Measurements from ENCODE around the gene GUCA1A. TPM values are rescaled to one million over a fixed set of nuclear protein-coding genes. Genes with fewer than 3 reads are reported as not detected.

Gene GUCA1A
- total and polyA plus RNA-seq, 8 donors, result 0.13 to 0.24 (median 0.16) TPM; not detected in 4

GRCh38 chr6:42227173-42227850, 54.1 kb downstream of the GUCA1A start:
- TF ChIP-seq CTCF (IDR thresholded peaks at IDR 0.05), result no peak
- intact Hi-C loops (cut with DNase I), result no loop called here
- Histone ChIP-seq H3K9me3 (no peaks in the 10 kb centered on the region), H3K27ac (peak overlapping the region in 1 of 2 donors; percentile 33), H3K27me3 (no peaks in the 10 kb centered on the region), H3K36me3 (peaks cover 0 to 29% of the 10 kb centered on the region in 2 donors), H3K4me3 (no peak overlapping the region), H3K4me1 (no peaks in the 10 kb centered on the region)
- DNase-seq (peak in 1 of 4 donors; percentile 35), ATAC-seq (peak; percentile 67)

- no peak overlapping the region for H3K27ac ChIP-seq
Observed at GRCh38 chr6:42228305-42228704, 55.1 kb downstream of the GUCA1A start.

More at GRCh38 chr6:42228305-42228704, 55.1 kb downstream of the GUCA1A start:
- no peaks in the 10 kb centered on the region for H3K9me3 ChIP-seq
- intact Hi-C loops (cut with DNase I), result no loop called here
- ATAC-seq, result no peak
- no peak overlapping the region for H3K4me3 ChIP-seq
- no peak for TF ChIP-seq CTCF (IDR thresholded peaks at IDR 0.05)
- no peaks in the 10 kb centered on the region for H3K27me3 ChIP-seq
- peaks cover 0 to 33% of the 10 kb centered on the region in 2 donors for H3K36me3 ChIP-seq
- no peaks in the 10 kb centered on the region for H3K4me1 ChIP-seq
- no peak for DNase-seq

Other genes with a start within 250 kb of the GUCA1A start
- 100 to 1,000 TPM; 148 to 153 TPM for gene CCND3, start 231.6 kb upstream of the GUCA1A start, total RNA-seq
- gene CCND3, start 231.6 kb upstream of the GUCA1A start, polyA plus RNA-seq (ENCODE audit: insufficient read length in 6 of 6), result 10 to 100 TPM; 37.5 to 50.3 (median 44.8) TPM
- gene TAF8, start 122.8 kb upstream of the GUCA1A start, total RNA-seq, result 10 to 100 TPM; 27.5 to 32.0 TPM
- 10 to 100 TPM; 26.4 to 28.7 (median 27.9) TPM for gene TAF8, start 122.8 kb upstream of the GUCA1A start, polyA plus RNA-seq (ENCODE audit: insufficient read length in 6 of 6)
- gene C6orf132, start 30.7 kb upstream of the GUCA1A start, total RNA-seq, result 10 to 100 TPM; 19.6 to 20.3 TPM
- 1 to 10 TPM; 2.4 to 3.8 (median 2.9) TPM for gene C6orf132, start 30.7 kb upstream of the GUCA1A start, polyA plus RNA-seq (ENCODE audit: insufficient read length in 6 of 6)
- gene GUCA1B, start 21.6 kb downstream of the GUCA1A start, total RNA-seq, result 1 to 10 TPM in 1 of 2 donors, under 1 TPM in 1; 0.38 to 1.7 TPM
- 1 to 10 TPM; 2.8 to 4.3 (median 3.6) TPM for gene GUCA1B, start 21.6 kb downstream of the GUCA1A start, polyA plus RNA-seq (ENCODE audit: insufficient read length in 6 of 6)
- gene MRPS10, start 44.5 kb downstream of the GUCA1A start, total RNA-seq, result 10 to 100 TPM; 25.4 to 30.8 TPM
- gene MRPS10, start 44.5 kb downstream of the GUCA1A start, polyA plus RNA-seq (ENCODE audit: insufficient read length in 6 of 6), result 10 to 100 TPM; 24.5 to 36.0 (median 30.9) TPM

Data from left lung (tissue), 10 donors.